MM.1S (cell line): Measurements from ENCODE around the gene C18orf63.
"Not testable (repeated sequence)": the region's sequence is repeated elsewhere in the genome, so short reads cannot be mapped to it uniquely, and the experiment has no call there.

Experiments used
- DNase-seq: peaks from one replicate; pipeline ENCODE4 v3.0.0-alpha.2; 2015
- H2AFZ ChIP-seq: fragments of 300-600 bp; sonication (generic); 2 replicates; pipeline ENCODE4 v1.6.0; 2016; ENCODE audit warnings: antibody characterized with exemption, low read length
- H3F3A ChIP-seq: fragments of 300-600 bp; sonication (generic); 2 replicates; pipeline ENCODE4 v1.6.1; 2016; ENCODE audit warnings: mild to moderate bottlenecking, antibody characterized with exemption, low read length, moderate library complexity, mixed read lengths; ENCODE audit not compliant: insufficient read depth
- H3K27ac ChIP-seq: fragments of 300-600 bp; sonication (generic); 2 replicates; pipeline ENCODE4 v1.5.1; 2016; ENCODE audit warnings: mild to moderate bottlenecking, low read length
- H3K27me3 ChIP-seq: fragments of 300-600 bp; sonication (generic); replicated peaks from 2 replicates; pipeline ENCODE4 v1.6.0; 2016; ENCODE audit warnings: low read length; ENCODE audit not compliant: insufficient read depth
- H3K36me3 ChIP-seq: fragments of 300-600 bp; sonication (generic); replicated peaks from 2 replicates; pipeline ENCODE4 v1.6.1; 2016; ENCODE audit warnings: mild to moderate bottlenecking, low read length, mixed read lengths; ENCODE audit not compliant: insufficient read depth
- H3K4me1 ChIP-seq: fragments of 300-600 bp; sonication (generic); 2 replicates; pipeline ENCODE4 v1.6.1; 2016; ENCODE audit warnings: low read length, mixed read lengths
- H3K4me2 ChIP-seq: fragments of 300-600 bp; sonication (generic); 2 replicates; pipeline ENCODE4 v1.6.0; 2016; ENCODE audit warnings: low read depth, low read length
- H3K4me3 ChIP-seq: fragments of 300-600 bp; sonication (generic); 2 replicates; pipeline ENCODE4 v1.5.1; 2016; ENCODE audit warnings: low read length, mixed read lengths
- H3K79me2 ChIP-seq: fragments of 300-600 bp; sonication (generic); 2 replicates; pipeline ENCODE4 v1.6.1; 2016; ENCODE audit warnings: mixed run types, low read length, mixed read lengths
- H3K9ac ChIP-seq: fragments of 300-600 bp; sonication (generic); 2 replicates; pipeline ENCODE4 v1.6.1; 2016; ENCODE audit warnings: low read length, mixed read lengths
- H3K9me2 ChIP-seq: fragments of 300-600 bp; sonication (generic); replicated peaks from 2 replicates; pipeline ENCODE4 v1.6.1; 2016; ENCODE audit warnings: mild to moderate bottlenecking, low read length, mixed read lengths; ENCODE audit not compliant: insufficient read depth
- H3K9me3 ChIP-seq: fragments of 300-600 bp; sonication (generic); replicated peaks from 2 replicates; pipeline ENCODE4 v1.6.1; 2016; ENCODE audit warnings: mild to moderate bottlenecking, low read length, mixed read lengths; ENCODE audit not compliant: insufficient read depth
- H4K20me1 ChIP-seq: fragments of 300-600 bp; sonication (generic); 2 replicates; pipeline ENCODE4 v1.6.1; 2016; ENCODE audit warnings: mild to moderate bottlenecking, low read length, moderate library complexity, mixed read lengths; ENCODE audit not compliant: insufficient read depth
- EZH2 ChIP-seq: fragments of 300-600 bp; sonication (generic); optimal IDR thresholded peaks from 2 replicates; pipeline ENCODE3; 2017; ENCODE audit warnings: low read depth, mild to moderate bottlenecking, antibody characterized with exemption, low read length, mixed read lengths
- EZH2phosphoT487 ChIP-seq: fragments of 300-600 bp; sonication (generic); IDR thresholded peaks from 2 replicates; pipeline ENCODE4 v1.6.1; 2018; ENCODE audit warnings: antibody characterized with exemption, low read length
- TF ChIP-seq, protein P1 (sequence below): fragments of 300-600 bp; sonication (generic); IDR thresholded peaks from 2 replicates; pipeline ENCODE4 v1.5.1; 2016; ENCODE audit warnings: antibody characterized with exemption, low read length, mixed read lengths

C18orf63 gene

DNA sequence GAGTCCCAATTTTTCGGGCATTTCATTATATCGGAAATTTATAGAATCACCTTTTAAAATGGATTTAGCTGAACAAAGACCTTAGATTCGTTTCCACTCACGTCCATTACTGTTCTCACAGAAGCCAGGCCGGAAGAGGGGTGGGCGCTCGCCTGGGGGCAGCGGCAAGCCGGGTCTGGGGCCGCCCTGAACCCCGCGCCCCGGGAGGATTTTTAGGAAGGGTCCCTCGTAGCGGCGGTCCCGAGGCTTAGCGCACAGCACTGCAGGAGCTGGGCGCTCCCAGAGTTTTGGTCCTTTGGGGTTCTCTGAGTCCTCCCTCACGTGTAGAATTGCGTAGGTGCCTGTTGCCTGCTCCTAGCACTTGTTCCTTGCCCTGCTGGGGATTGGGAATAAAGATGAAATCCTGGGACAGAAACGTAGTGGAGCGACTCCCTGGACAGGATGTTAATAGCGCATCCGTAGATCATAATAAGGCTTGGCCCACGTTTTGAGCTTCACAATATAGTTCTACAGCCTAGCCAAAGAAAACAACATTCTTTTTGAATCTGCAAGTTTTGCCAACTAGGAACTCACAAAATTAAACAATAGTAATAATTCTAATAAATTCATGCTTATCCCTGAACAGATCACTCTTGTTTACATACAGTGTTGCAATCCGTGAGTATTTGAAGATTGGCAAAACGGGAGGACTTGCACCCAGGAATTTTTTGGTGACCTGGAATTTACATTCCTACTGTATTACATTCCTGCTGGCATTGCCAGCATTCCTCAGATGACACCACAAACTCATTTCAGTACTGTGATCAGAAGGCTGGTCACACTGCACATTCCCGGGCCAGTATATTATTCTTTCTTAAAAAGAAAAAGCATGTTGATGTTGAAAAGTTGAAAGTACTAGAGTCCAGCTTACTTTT lies 875 bp downstream of the C18orf63 start:
- no peaks in the 10 kb centered on the region for H3K27me3 ChIP-seq
- no peaks in the 10 kb centered on the region for H3K79me2 ChIP-seq
- no peak overlapping the region for H3K4me3 ChIP-seq
- H3K9ac ChIP-seq = no peak overlapping the region
- TF ChIP-seq, protein P1, sequence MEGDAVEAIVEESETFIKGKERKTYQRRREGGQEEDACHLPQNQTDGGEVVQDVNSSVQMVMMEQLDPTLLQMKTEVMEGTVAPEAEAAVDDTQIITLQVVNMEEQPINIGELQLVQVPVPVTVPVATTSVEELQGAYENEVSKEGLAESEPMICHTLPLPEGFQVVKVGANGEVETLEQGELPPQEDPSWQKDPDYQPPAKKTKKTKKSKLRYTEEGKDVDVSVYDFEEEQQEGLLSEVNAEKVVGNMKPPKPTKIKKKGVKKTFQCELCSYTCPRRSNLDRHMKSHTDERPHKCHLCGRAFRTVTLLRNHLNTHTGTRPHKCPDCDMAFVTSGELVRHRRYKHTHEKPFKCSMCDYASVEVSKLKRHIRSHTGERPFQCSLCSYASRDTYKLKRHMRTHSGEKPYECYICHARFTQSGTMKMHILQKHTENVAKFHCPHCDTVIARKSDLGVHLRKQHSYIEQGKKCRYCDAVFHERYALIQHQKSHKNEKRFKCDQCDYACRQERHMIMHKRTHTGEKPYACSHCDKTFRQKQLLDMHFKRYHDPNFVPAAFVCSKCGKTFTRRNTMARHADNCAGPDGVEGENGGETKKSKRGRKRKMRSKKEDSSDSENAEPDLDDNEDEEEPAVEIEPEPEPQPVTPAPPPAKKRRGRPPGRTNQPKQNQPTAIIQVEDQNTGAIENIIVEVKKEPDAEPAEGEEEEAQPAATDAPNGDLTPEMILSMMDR = no peak
- TF ChIP-seq EZH2 (no peak), EZH2phosphoT487 (no peak)
- H3K36me3 ChIP-seq = no peaks in the 10 kb centered on the region
- no peak overlapping the region for H3K27ac ChIP-seq
- no peaks in the 10 kb centered on the region for H3K9me2 ChIP-seq
- no peak overlapping the region for H3K4me2 ChIP-seq
- H3K9me3 ChIP-seq = no peaks in the 10 kb centered on the region
- H3F3A ChIP-seq = no peaks in the 10 kb centered on the region
- no peak for DNase-seq
- H4K20me1 ChIP-seq = no peaks in the 10 kb centered on the region
- H2AFZ ChIP-seq = no peak overlapping the region
- no peaks in the 10 kb centered on the region for H3K4me1 ChIP-seq

DNA sequence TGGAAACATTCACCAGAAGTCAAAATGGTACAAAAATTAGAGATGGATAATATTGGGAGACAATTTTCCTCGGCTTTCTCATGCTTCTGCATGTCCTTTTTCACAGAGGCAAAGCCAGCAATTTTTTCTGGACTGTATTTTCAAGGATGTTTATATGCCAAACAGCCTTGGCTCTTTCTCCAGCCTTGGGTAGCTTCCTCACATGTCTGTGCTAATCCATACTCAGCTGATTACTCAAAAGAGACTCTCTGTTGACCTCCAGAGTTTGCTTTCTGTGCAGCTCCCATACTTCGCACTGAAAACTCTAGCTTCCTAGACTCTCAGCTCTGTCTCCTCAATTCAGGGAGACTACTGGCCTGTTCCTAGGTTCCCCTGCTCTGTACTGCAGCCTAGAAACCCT lies 10.6 kb downstream of the C18orf63 start:
- Histone ChIP-seq H3K27ac (no peak overlapping the region), H3K27me3 (no peaks in the 10 kb centered on the region), H3K4me1 (no peaks in the 10 kb centered on the region), H3K9me2 (no peaks in the 10 kb centered on the region), H3K4me2 (no peak overlapping the region), H3K79me2 (no peaks in the 10 kb centered on the region), H3K9ac (no peak overlapping the region), H3K4me3 (no peak overlapping the region), H3K36me3 (no peaks in the 10 kb centered on the region), H2AFZ (no peak overlapping the region), H4K20me1 (no peaks in the 10 kb centered on the region), H3F3A (no peaks in the 10 kb centered on the region), H3K9me3 (no peaks in the 10 kb centered on the region)
- TF ChIP-seq, protein P1 = no peak
- TF ChIP-seq EZH2phosphoT487 (no peak), EZH2 (no peak)
- no peak for DNase-seq

DNA sequence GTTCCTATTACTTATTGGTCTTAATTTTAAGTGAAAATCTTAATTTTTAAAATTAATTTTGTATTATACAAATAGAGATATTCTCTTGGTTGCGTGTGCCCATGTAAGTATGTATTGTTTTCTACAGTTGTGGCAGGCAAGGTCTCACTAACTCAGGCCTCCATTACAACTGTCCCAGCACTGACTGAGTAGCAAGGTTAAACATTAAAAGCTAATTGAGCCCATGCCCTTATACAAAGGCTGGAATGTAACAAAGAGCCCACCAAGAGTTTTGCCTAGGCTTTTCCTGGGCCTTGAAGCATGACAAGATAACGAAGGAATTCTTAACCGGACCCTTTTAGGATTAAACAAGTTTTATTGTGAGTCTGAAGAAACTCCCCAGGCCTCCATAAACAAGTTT lies 11.2 kb downstream of the C18orf63 start:
- not testable (repeated sequence) for H3K27ac ChIP-seq, H3K9me2 ChIP-seq, H4K20me1 ChIP-seq, H2AFZ ChIP-seq, H3K4me2 ChIP-seq, H3K4me1 ChIP-seq, DNase-seq, H3K79me2 ChIP-seq, H3K27me3 ChIP-seq, H3K36me3 ChIP-seq, H3K9ac ChIP-seq, H3F3A ChIP-seq, H3K9me3 ChIP-seq, H3K4me3 ChIP-seq

DNA sequence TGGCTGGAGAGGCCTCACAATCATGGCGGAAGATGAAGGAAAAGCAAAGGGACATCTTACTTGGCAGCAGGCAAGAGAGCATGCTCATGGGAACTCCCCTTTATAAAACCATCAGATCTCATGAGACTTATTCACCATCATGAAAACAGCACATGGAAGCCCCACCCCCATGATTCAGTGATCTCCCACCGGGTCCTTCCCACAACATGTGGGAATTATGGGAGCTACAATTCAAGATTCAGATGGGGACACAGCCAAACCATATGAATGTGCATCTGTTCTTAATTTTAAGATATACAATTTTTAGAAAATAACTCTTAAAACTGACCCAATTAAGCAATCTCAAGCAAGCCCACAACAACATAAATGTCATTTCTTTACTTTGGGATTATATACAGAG lies 12.6 kb downstream of the C18orf63 start:
- Histone ChIP-seq H2AFZ (no peak overlapping the region), H3K9me2 (no peaks in the 10 kb centered on the region), H3K4me2 (no peak overlapping the region), H4K20me1 (no peaks in the 10 kb centered on the region), H3K27me3 (no peaks in the 10 kb centered on the region), H3K4me3 (no peak overlapping the region), H3K9me3 (no peaks in the 10 kb centered on the region), H3F3A (no peaks in the 10 kb centered on the region), H3K4me1 (no peaks in the 10 kb centered on the region), H3K79me2 (no peaks in the 10 kb centered on the region), H3K36me3 (no peaks in the 10 kb centered on the region), H3K27ac (no peak overlapping the region), H3K9ac (no peak overlapping the region)
- TF ChIP-seq, protein P1 = no peak
- no peak for TF ChIP-seq EZH2phosphoT487
- TF ChIP-seq EZH2 = no peak
- no peak for DNase-seq
